Sigmoid colon (tissue), 7 donors: ENCODE results near the gene FBXW5. TPM values are rescaled to one million over a fixed set of nuclear protein-coding genes. Genes with fewer than 3 reads are reported as not detected.

Experiments
- DNase-seq: peaks from one replicate; pipeline ENCODE4 v3.0.0-alpha.2; 2019
- H3K27ac ChIP-seq, 4 donors: fragments of 200-600 bp; sonication (generic); one replicate each; pipeline ENCODE4 v1.5.1; 2016 to 2019; ENCODE audit warnings: mild to moderate bottlenecking in 1 of 4
- H3K27me3 ChIP-seq, 3 donors: fragments of 200-600 bp; sonication (generic); one replicate each; pipeline ENCODE4 v1.5.1; 2019; ENCODE audit warnings: mild to moderate bottlenecking in 1 of 3
- H3K36me3 ChIP-seq, 4 donors: fragments of 200-600 bp; sonication (generic); one replicate each; pipeline ENCODE4 v1.5.1; 2016 to 2019
- H3K4me1 ChIP-seq, 4 donors: fragments of 200-600 bp; sonication (generic); one replicate each; pipeline ENCODE4 v1.5.1; 2017 to 2019
- H3K4me3 ChIP-seq, 4 donors: fragments of 200-600 bp; sonication (generic); one replicate each; pipeline ENCODE4 v1.5.1; 2017 to 2019; ENCODE audit warnings: mild to moderate bottlenecking in 2 of 4, moderate library complexity in 1 of 4
- H3K9me3 ChIP-seq, 4 donors: fragments of 200-600 bp in 3 of 4; sonication (generic) in 3 of 4; one replicate each; pipeline versions ENCODE4 v1.5.1 to v1.6.1; 2013 to 2019
- EP300 ChIP-seq, 4 donors: sonication (generic); formaldehyde crosslinking; IDR thresholded peaks; one replicate each; pipeline ENCODE4 v1.6.1; 2017; ENCODE audit warnings: antibody characterized with exemption in 4 of 4
- POLR2A ChIP-seq, 2 donors: fragments of 450-650 bp; IDR thresholded peaks; one replicate each; pipeline ENCODE4 v1.6.1; 2016; ENCODE audit warnings: antibody characterized with exemption in 2 of 2, mild to moderate bottlenecking in 2 of 2, moderate library complexity in 2 of 2
- POLR2AphosphoS5 ChIP-seq, 4 donors: sonication (generic); formaldehyde crosslinking; IDR thresholded peaks; one replicate each; pipeline ENCODE4 v1.6.1; 2017; ENCODE audit warnings: antibody characterized with exemption in 4 of 4
- whole genome bisulfite sequencing, 2 donors: extraction: QIAGEN DNeasy Blood & Tissue Kit; methylation state at CpG; one replicate each; pipeline ENCODE4 v1.1.7; 2013; 5-methylcytosine and 5-hydroxymethylcytosine counted together
- intact Hi-C: fragments of 100-400 bp; cut with DNase I; formaldehyde crosslinking; loops from one replicate; pipeline ENCODE4 v1.15.1; 2023
- polyA plus RNA-seq, 3 donors: library from polyadenylated mRNA; stranded (reverse); fragments of 200-250 nt; gene quantifications; one replicate each; pipeline ENCODE4 v1.2.3, GENCODE V29; 2013
- total RNA-seq, 4 donors: library from RNA; depleted of rRNA; stranded (reverse); fragments of >200 nt; gene quantifications; one replicate each; pipeline ENCODE4 v1.1.0, GENCODE V29; 2016
- TF ChIP-seq, protein P1 (sequence below), 4 experiments: fragments of 450-650 bp in 3 of 4; fragments of 200-600 bp in 1 of 4; IDR thresholded peaks; one replicate each; pipeline ENCODE4 v1.5.1; 2016 to 2019; ENCODE audit warnings: antibody characterized with exemption in 4 of 4, mild to moderate bottlenecking in 3 of 4, moderate library complexity in 2 of 4
- donor health status: healthy with polysubstance abuse.
- donor health status: Bipolar disorder and iron deficiency.
- donor health status: healthy.

Gene FBXW5
- total and polyA plus RNA-seq, 7 donors, result 147 to 202 (median 170) TPM

DNA sequence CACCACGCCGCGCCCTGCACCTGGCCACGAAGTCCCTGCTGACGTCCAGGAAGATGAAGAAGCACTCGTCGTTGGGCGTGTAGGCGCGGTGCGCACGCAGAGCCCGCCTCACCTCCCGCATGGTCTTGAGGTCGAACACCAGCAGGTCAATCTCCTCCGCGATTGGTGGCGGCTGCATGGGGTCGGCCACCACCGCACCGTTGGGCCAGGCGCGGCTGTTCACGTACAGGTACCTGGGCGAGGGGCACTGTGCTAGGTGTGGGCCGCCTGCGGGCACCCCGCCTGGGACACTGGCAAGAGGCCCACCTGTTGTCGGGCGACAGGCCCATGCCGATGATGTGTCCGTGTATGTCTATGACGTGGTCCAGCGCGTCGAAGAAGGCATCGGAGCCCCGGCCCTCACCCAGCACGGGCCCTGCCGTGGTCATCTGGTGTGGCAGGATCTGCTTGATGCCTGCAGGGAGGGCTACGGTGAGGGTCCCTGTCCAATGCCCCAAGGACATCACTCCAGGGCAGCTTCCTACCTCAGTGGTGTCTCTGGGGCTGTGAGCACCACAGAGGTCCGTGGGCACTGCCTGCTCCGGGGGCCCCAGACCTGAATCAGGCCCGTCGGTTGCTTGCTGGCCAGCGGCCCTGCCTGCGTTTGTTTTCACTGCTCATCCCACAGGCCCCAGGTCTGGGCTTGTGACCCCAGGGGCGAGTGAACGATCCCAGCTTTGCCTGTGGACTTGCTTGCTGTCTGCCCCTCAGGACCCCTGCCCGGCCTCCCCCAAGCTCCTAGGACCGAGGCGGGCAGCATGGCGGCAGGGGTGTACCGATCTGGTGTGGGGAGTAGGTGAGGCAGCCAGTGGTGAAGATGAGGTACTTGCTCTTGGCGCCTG, 3.1 kb downstream of the FBXW5 start:
- peaks cover 0 to 27% (median 19%) of the 10 kb centered on the region in 4 donors for H3K4me1 ChIP-seq
- H3K36me3 ChIP-seq, result peaks cover 34 to 55% (median 40%) of the 10 kb centered on the region in 4 donors
- intact Hi-C loops, result loop anchor here (5.0 kb wide), 1 partner anchor 54 kb away; the partner anchor contains the start of gene TRAF2
- WGBS, 2 donors, result 93 to 96% methylated on average over 55 of the region's 55 CpGs
- DNase-seq, result no peak
- H3K27ac ChIP-seq, result no peak overlapping the region
- H3K4me3 ChIP-seq, result no peak overlapping the region
- TF ChIP-seq POLR2A (IDR thresholded peaks at IDR 0.05) (no peak), POLR2AphosphoS5 (IDR thresholded peaks at IDR 0.05) (no peak), EP300 (IDR thresholded peaks at IDR 0.05) (no peak)
- TF ChIP-seq, protein P1, sequence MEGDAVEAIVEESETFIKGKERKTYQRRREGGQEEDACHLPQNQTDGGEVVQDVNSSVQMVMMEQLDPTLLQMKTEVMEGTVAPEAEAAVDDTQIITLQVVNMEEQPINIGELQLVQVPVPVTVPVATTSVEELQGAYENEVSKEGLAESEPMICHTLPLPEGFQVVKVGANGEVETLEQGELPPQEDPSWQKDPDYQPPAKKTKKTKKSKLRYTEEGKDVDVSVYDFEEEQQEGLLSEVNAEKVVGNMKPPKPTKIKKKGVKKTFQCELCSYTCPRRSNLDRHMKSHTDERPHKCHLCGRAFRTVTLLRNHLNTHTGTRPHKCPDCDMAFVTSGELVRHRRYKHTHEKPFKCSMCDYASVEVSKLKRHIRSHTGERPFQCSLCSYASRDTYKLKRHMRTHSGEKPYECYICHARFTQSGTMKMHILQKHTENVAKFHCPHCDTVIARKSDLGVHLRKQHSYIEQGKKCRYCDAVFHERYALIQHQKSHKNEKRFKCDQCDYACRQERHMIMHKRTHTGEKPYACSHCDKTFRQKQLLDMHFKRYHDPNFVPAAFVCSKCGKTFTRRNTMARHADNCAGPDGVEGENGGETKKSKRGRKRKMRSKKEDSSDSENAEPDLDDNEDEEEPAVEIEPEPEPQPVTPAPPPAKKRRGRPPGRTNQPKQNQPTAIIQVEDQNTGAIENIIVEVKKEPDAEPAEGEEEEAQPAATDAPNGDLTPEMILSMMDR (IDR thresholded peaks at IDR 0.05), result no peak
- no peaks in the 10 kb centered on the region for H3K9me3 ChIP-seq
- no peaks in the 10 kb centered on the region for H3K27me3 ChIP-seq

DNA sequence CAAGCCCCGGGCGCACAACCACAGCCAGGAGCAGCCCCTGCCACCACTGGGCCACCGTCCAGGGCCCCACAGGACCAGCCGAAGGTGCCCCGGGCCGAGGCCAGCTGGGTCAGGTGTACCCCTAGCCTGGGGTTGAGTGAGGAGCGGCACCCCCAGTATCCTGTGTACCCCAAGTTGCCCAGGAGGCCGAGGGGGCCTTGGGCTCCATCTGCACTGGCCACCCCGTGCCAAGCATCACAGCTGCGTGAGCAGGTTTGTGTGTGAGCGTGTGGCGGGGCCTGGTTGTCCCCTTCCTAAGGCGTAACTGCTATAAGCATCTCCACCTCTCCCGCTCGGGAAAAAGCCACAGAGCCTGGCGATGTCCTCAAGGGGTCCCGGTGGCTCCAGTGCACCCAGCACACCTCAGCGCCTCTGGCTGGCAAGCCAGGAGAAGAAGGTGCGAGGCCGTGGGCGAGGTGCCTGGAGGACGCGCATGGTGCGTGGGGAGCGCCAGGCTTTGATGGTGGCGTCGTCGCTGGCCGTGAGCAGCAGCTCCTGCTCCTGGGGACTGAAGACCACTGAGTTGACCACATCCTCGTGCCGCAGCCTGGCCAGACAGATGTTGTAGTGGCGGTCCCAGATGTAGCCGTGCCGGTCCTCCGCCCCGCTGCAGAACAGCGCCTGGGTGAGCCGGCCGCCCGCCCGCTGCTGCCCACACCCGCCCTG, 3.9 kb downstream of the FBXW5 start:
- H3K27ac ChIP-seq, result no peak overlapping the region
- 94 to 96% methylated on average over 42 of the region's 42 CpGs for WGBS, 2 donors
- H3K27me3 ChIP-seq, result no peaks in the 10 kb centered on the region
- intact Hi-C loops, result loop anchor here (5.0 kb wide), 1 partner anchor 53 kb away; the partner anchor contains the start of gene TRAF2
- peaks cover 34 to 55% (median 40%) of the 10 kb centered on the region in 4 donors for H3K36me3 ChIP-seq
- no peaks in the 10 kb centered on the region for H3K9me3 ChIP-seq
- no peak overlapping the region for H3K4me3 ChIP-seq
- DNase-seq, result peak; percentile 64
- TF ChIP-seq POLR2A (IDR thresholded peaks at IDR 0.05), result no peak
- TF ChIP-seq, protein P1 (IDR thresholded peaks at IDR 0.05), result no peak
- TF ChIP-seq POLR2AphosphoS5 (IDR thresholded peaks at IDR 0.05), result no peak
- TF ChIP-seq EP300 (IDR thresholded peaks at IDR 0.05), result no peak
- peaks cover 0 to 27% (median 19%) of the 10 kb centered on the region in 4 donors for H3K4me1 ChIP-seq

DNA sequence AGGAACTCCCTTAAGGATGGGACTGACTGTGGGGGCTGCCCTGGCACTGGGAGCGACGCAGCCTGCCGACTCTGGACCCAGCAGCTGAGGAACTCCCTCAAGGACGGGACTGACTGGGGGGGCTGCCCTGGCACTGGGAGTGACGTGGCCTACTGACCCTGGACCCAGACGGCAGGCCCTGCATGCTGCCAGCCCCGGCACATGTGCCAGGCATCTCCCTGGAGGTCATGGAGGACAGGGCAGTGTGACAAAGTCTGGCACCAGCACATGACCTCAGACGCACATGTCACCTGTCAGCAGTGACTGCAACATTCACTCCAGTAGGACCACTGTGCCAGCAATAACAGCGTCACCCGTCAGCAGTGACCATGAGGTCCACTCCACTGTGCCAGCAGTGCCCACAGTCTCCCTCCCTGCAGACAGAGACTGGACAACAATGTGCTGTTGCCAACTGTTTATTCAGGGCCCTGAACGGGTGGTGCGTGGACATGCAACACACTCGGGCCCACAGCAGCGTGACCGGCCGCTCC, 4.5 kb downstream of the FBXW5 start:
- H3K27ac ChIP-seq, result no peak overlapping the region

DNA sequence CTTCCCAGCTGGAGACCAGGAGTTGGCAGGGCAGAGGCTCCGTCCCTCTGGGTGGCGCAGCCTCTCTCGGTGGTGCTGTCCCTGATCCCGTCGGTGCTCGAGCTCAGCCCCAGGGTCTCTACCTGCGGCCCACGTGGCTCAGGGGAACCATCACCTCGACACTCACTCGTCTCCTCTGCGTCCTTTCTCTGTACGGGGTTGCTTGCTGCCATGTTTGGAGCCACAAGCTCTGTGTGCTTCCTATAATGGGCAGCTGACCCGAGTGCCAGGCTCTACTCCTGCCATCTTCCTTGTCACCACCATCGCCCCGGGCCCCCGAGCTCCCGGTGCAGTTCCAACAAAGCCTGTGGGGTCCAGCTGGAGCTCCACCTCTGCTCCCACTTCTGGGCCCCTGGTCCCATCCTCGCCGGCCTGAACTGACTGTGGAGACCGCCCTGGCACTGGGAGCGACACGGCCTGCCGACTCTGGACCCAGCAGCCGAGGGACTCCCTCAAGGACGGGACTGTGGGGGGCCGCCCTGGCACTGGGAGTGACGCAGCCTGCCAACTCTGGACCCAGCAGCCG, 5.0 kb downstream of the FBXW5 start:
- intact Hi-C loops, result no loop called here
- H3K4me3 ChIP-seq, result no peak overlapping the region
- H3K4me1 ChIP-seq, result peaks cover 0 to 23% (median 14%) of the 10 kb centered on the region in 4 donors
- H3K27me3 ChIP-seq, result no peaks in the 10 kb centered on the region
- no peak overlapping the region for H3K27ac ChIP-seq
- TF ChIP-seq POLR2A (IDR thresholded peaks at IDR 0.05) (no peak), EP300 (IDR thresholded peaks at IDR 0.05) (no peak), POLR2AphosphoS5 (IDR thresholded peaks at IDR 0.05) (no peak)
- TF ChIP-seq, protein P1 (IDR thresholded peaks at IDR 0.05), result no peak
- no peaks in the 10 kb centered on the region for H3K9me3 ChIP-seq
- 91 to 93% methylated on average over 28 of the region's 28 CpGs for WGBS, 2 donors
- peaks cover 34 to 55% (median 40%) of the 10 kb centered on the region in 4 donors for H3K36me3 ChIP-seq
- DNase-seq, result peak; percentile 60

More for the DNA sequence above, 4.5 kb downstream of the FBXW5 start:
- H3K27me3 ChIP-seq, result no peaks in the 10 kb centered on the region
- DNase-seq, result peak; percentile 63
- H3K4me3 ChIP-seq, result no peak overlapping the region
- WGBS, 2 donors, result 72 to 84% methylated on average over 16 of the region's 16 CpGs
- no peaks in the 10 kb centered on the region for H3K9me3 ChIP-seq
- peaks cover 0 to 27% (median 18%) of the 10 kb centered on the region in 4 donors for H3K4me1 ChIP-seq
- no peak for TF ChIP-seq POLR2AphosphoS5 (IDR thresholded peaks at IDR 0.05)
- TF ChIP-seq EP300 (IDR thresholded peaks at IDR 0.05), result no peak
- TF ChIP-seq, protein P1 (IDR thresholded peaks at IDR 0.05), result no peak
- TF ChIP-seq POLR2A (IDR thresholded peaks at IDR 0.05), result no peak
- peaks cover 34 to 55% (median 40%) of the 10 kb centered on the region in 4 donors for H3K36me3 ChIP-seq
- intact Hi-C loops, result loop anchor here (5.0 kb wide), 1 partner anchor 53 kb away; the partner anchor contains the start of gene TRAF2
